ENCODE data around the gene IGLL5.

The IGLL5 gene

GRCh38 chr22:22927196-22927887 is 39.7 kb downstream of the IGLL5 start:
- no peak for DNase-seq (ENCODE audit: low read depth in 2 of 2)

DNA sequence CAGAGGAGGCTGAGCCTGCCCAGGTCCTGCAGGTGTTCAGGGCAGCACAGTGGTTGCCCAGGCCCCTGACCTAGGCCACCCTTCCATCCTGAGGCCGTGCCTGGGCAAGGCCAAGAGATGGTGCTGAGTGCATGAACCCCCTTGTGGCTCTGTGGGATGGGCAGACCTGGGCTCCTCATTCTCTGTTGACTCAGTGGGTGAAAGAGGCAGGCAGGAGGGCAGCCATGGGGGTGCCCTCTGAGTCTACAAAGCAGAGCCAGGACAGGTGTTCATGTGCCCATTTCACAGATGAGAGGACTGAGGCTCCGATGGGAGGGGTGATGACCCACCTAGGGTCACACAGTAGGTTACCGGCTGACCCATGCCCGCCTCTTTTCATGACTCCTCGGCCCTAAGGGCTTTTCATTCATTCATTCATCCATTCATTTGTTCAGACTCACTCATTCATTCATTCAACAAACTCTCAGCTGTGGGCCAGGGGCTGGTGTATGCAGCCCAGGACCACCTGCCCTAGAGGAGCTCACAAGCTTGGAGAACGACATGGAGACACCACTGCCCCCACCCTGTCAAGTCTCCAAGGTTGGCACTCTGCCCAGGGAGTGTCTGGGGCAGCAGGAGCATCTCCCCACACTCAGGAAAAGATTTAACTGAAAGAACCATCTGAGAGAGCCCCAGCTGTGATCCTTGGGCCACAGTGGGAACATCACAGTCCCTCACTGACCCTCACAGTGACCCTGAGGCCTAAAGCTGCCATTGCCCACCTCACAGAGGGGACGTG is 40.5 kb downstream of the IGLL5 start:
- DNase-seq (ENCODE audit: low read depth in 2 of 2): no peak

- peak; percentile 14 to 15 for DNase-seq (ENCODE audit: low read depth in 2 of 2)
Observed at GRCh38 chr22:22928666-22929380, 41.2 kb downstream of the IGLL5 start.

- no peak for DNase-seq (ENCODE audit: low read depth in 2 of 2)
Observed at GRCh38 chr22:22929381-22930221, 42.0 kb downstream of the IGLL5 start.

DNA sequence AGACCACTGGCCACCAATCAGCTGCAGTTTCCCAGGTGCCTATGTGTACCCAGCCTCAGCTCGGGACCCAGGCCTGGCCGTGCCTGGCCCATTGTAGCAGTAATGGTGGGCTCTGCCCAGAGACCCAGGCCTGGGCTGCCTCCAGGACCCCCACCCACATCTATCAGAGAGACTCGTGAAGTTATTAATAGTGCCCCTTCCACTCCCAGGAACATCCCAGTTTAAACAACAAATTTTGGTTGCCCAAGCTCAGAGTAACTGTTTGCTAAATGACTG is 42.5 kb downstream of the IGLL5 start:
- DNase-seq (ENCODE audit: low read depth in 2 of 2): no peak

- DNase-seq (ENCODE audit: low read depth in 2 of 2): no peak
Observed at GRCh38 chr22:22930571-22931556, 43.2 kb downstream of the IGLL5 start.

DNA sequence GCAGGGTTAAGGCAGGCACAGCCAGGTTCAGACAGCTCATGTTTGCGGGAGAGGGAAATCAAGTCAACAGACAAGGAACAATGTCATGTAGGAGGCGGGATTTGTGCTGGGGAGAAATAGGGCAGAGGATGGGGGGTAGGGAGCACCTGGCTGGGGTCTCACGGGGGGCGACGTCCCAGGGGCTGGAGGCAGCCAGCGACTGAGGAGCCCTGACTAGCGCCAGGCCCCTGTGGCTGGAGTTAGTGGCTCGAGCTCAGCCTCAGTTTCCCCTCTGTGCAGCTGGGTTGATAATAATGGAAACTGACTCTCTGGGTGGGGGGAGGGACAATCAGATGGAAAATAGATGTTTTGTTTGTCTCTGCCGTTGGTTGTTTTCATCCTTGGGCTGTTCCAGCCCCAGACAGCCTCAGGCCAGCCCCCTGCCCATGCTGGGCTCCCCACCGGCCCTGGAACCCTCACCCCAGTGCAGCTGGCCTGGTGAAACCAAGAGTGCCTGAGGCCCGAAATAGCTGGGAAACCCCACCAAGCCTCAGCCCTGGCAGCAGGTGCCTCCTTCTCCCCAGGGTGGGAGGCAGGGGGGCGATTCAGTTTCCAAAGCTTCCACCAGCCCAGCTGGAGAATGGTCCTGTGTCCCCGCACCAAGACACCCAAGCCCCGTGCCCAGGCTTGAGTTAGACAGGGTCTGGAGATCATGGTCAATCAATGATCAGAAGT is 44.1 kb downstream of the IGLL5 start:
- no peak for DNase-seq (ENCODE audit: low read depth in 2 of 2)

GRCh38 chr22:22932512-22932941 is 44.9 kb downstream of the IGLL5 start:
- DNase-seq (ENCODE audit: low read depth in 2 of 2): no peak

- no peak for DNase-seq (ENCODE audit: low read depth in 2 of 2)
Observed at GRCh38 chr22:22933100-22933806, 45.6 kb downstream of the IGLL5 start.

DNA sequence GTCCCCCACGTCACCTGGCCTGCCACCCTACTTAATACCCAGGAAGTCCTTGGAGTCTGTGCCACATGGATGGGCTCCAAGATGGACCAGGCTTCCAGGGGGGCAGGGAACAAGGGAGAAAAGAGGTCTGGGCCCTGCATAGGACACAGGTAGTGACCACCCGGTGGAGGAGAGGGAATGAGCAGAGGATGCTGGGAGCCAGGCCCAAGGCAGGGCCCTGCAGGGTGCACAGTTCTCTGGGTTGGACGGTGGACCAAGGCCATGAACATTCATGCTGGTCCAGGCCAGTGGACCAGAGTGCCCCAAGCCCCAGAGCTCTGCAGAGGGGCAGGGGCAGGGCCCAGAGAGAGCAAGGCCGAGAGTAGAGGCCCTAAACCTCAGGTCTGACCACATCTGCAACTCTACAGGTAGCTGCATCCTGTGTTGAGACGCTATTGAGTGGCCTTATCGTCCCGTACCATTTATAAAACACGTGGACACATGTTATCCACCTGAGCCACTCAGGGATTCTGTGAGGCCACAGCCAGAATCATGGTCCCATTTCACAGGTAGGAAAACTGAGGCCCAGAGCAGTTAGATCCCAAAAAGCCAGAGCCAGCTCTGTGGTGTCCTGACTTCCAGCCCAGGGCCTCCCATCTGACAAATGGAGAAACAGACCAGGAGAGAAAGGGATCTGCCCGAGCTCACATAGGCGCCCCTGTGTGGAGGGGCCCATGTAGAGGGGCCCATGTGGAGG is 46.4 kb downstream of the IGLL5 start:
- DNase-seq (ENCODE audit: low read depth in 2 of 2): no peak

DNA sequence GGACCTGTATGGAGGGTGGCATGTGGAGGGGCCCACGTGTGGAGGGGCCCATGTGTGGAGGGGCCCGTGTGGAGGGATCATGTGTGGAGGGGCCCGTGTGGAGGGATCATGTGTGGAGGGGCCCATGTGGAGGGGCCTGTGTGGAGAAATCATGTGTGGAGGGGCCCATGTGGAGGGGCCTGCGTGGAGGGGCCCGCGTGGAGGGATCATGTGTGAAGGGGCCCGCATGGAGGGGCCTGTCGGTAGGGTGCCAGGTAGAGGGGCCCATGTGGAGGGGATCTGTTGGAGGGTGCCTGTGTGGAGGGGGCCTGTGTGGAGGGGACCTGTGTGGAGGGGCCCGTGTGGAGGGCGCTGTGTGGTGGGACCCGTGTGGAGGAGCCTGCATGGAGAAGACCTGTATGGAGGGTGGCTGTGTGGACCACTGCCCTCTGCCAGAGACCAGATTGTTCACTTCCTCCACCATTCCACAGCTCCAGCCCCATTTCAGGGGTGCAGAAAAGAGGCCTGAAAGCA is 47.0 kb downstream of the IGLL5 start:
- DNase-seq (ENCODE audit: low read depth in 2 of 2): no peak

- DNase-seq (ENCODE audit: low read depth in 2 of 2): no peak
Observed at GRCh38 chr22:22935056-22935545, 47.5 kb downstream of the IGLL5 start.

GRCh38 chr22:22935546-22936157 is 48.0 kb downstream of the IGLL5 start:
- DNase-seq (ENCODE audit: low read depth in 2 of 2): no peak

DNA sequence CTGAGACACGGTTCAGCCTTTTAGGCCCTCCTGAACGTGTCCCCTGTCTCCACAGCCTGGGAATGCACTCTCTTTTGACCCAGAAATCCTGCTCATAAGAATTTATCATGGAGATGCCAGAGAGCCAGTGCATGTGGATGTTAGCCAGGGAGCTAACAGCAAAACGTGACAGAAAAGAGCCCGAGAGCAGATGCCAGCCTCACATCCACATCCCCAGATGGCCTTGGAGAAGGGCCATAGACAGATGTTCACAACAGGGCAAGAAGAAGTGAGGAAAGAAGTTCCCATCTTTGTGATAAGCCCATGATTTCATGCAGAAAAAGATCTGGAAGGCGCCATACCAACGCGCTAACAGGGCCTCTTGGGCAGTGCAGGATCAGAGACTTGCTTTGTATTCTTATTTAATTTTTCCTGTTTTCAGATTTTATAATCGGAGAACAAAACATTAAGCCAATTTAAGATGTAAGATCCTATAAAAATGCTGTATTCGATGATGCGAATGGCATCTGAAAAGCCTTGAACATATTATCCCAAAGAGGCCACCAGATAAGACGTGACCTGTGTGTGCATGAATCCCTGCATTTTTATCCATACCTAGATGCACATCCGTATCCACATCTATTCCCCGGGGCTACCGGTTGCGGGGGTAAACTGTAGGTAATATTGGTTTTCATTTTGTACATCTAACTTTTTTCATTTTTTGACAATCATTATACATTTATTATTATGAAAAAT is 48.7 kb downstream of the IGLL5 start:
- no peak for DNase-seq (ENCODE audit: low read depth in 2 of 2)

- DNase-seq (ENCODE audit: low read depth in 2 of 2): no peak
Observed at GRCh38 chr22:22936915-22937656, 49.5 kb downstream of the IGLL5 start.

GRCh38 chr22:22937894-22938480 is 50.4 kb downstream of the IGLL5 start:
- no peak for DNase-seq (ENCODE audit: low read depth in 2 of 2)

Data from fibroblast of skin of left quadriceps (primary cell).